Neutrophil (primary cell): ENCODE data around the gene FBXO21.

Experiments
- H3K27ac ChIP-seq: fragments of 200-600 bp; sonication (generic); 2 replicates; pipeline ENCODE4 v1.5.1; 2016; ENCODE audit warnings: mild to moderate bottlenecking, moderate library complexity
- H3K27me3 ChIP-seq: fragments of 200-600 bp; sonication (generic); 2 replicates; pipeline ENCODE4 v1.6.0; 2016; ENCODE audit warnings: mild to moderate bottlenecking
- H3K36me3 ChIP-seq: fragments of 200-600 bp; sonication (generic); 2 replicates; pipeline ENCODE4 v1.5.1; 2017
- H3K4me1 ChIP-seq, 2 experiments: fragments of 200-600 bp in 1 of 2; sonication (generic) in 1 of 2; 1 replicate in 1 of 2; 2 replicates in 1 of 2; pipeline versions ENCODE4 v1.5.1 to v1.6.1; 2013 to 2016; ENCODE audit warnings: low read depth in 1 of 2, low read length in 1 of 2, mild to moderate bottlenecking in 1 of 2, moderate library complexity in 1 of 2; ENCODE audit not compliant: control insufficient read depth in 1 of 2, insufficient read depth in 1 of 2
- H3K4me3 ChIP-seq, 2 experiments: fragments of 200-600 bp in 1 of 2; sonication (generic) in 1 of 2; 1 replicate in 1 of 2; 2 replicates in 1 of 2; pipeline ENCODE4 v1.5.1; 2013 to 2016; ENCODE audit warnings: low read depth in 1 of 2, low read length in 1 of 2, mild to moderate bottlenecking in 1 of 2, moderate library complexity in 1 of 2
- H3K9me3 ChIP-seq: fragments of 200-600 bp; sonication (generic); 2 replicates; pipeline ENCODE4 v1.5.1; 2016
- CTCF ChIP-seq: fragments of 200-600 bp; sonication (generic); IDR thresholded peaks from 2 replicates; pipeline ENCODE4 v1.5.1; 2016; ENCODE audit warnings: antibody characterized with exemption

The FBXO21 gene

GRCh38 chr12:117162167-117162539 is 28.1 kb downstream of the FBXO21 start:
- no peaks in the 10 kb centered on the region for H3K4me1 ChIP-seq
- no peak for TF ChIP-seq CTCF
- H3K9me3 ChIP-seq: no peaks in the 10 kb centered on the region
- H3K4me3 ChIP-seq: no peak overlapping the region
- peaks cover 84% of the 10 kb centered on the region for H3K36me3 ChIP-seq
- H3K27me3 ChIP-seq: no peaks in the 10 kb centered on the region
- no peak overlapping the region for H3K27ac ChIP-seq

- Histone ChIP-seq H3K36me3 (peaks cover 80% of the 10 kb centered on the region), H3K9me3 (no peaks in the 10 kb centered on the region), H3K4me3 (no peak overlapping the region), H3K27ac (no peak overlapping the region), H3K4me1 (no peaks in the 10 kb centered on the region), H3K27me3 (no peaks in the 10 kb centered on the region)
- TF ChIP-seq CTCF: no peak
Measured at GRCh38 chr12:117161460-117162166, 28.7 kb downstream of the FBXO21 start.

GRCh38 chr12:117159674-117160073 is 30.6 kb downstream of the FBXO21 start:
- no peaks in the 10 kb centered on the region for H3K9me3 ChIP-seq
- TF ChIP-seq CTCF: no peak
- peaks cover 75% of the 10 kb centered on the region for H3K36me3 ChIP-seq
- no peaks in the 10 kb centered on the region for H3K27me3 ChIP-seq
- H3K4me1 ChIP-seq: no peaks in the 10 kb centered on the region
- no peak overlapping the region for H3K4me3 ChIP-seq
- H3K27ac ChIP-seq: no peak overlapping the region

- Histone ChIP-seq H3K36me3 (peaks cover 75% of the 10 kb centered on the region), H3K4me1 (no peaks in the 10 kb centered on the region), H3K4me3 (no peak overlapping the region), H3K9me3 (no peaks in the 10 kb centered on the region), H3K27me3 (no peaks in the 10 kb centered on the region), H3K27ac (no peak overlapping the region)
- no peak for TF ChIP-seq CTCF
Measured at GRCh38 chr12:117158911-117159553, 31.2 kb downstream of the FBXO21 start.

- no peaks in the 10 kb centered on the region for H3K27me3 ChIP-seq
- no peak overlapping the region for H3K4me3 ChIP-seq
- H3K36me3 ChIP-seq: peaks cover 78% of the 10 kb centered on the region
- no peaks in the 10 kb centered on the region for H3K9me3 ChIP-seq
- H3K4me1 ChIP-seq: no peaks in the 10 kb centered on the region
- TF ChIP-seq CTCF: no peak
- no peak overlapping the region for H3K27ac ChIP-seq
Measured at GRCh38 chr12:117158096-117158495, 32.2 kb downstream of the FBXO21 start.
